ENCODE results near the gene KLRC3. TPM values are rescaled to one million over a fixed set of nuclear protein-coding genes. Genes with fewer than 3 reads are reported as not detected.
"Not testable (repeated sequence)": the region's sequence is repeated elsewhere in the genome, so short reads cannot be mapped to it uniquely, and the experiment has no call there.

Gene KLRC3
- total RNA-seq = not detected

GRCh38 chr12:10420334-10420733, at the start of gene KLRC3:
TSS of gene KLRC3 (minus strand) at chr12:10420595. CDS start at chr12:10420550, 45 bp downstream.
- H3K4me1 ChIP-seq; H3K4me3 ChIP-seq; H3K9me3 ChIP-seq; DNase-seq (ENCODE audit: extremely low spot score); H3K27ac ChIP-seq (replicated peaks in 1 of 4); intact Hi-C loops (cut with DNase I); H3K27me3 ChIP-seq; H3K36me3 ChIP-seq: not testable (repeated sequence)
- WGBS = 20% methylated on average over 1 of the region's 1 CpG

- Histone ChIP-seq H3K27ac (replicated peaks in 1 of 4) (no peak overlapping the region), H3K27me3 (peaks cover 0 to 3% (median 0%) of the 10 kb centered on the region in 4 donors), H3K4me1 (no peaks in the 10 kb centered on the region), H3K36me3 (no peaks in the 10 kb centered on the region), H3K4me3 (no peak overlapping the region), H3K9me3 (peaks cover 0 to 6% (median 0%) of the 10 kb centered on the region in 4 donors)
- intact Hi-C loops (cut with DNase I) = no loop called here
- 86% methylated on average over 1 of the region's 1 CpG for WGBS
- no peak for DNase-seq (ENCODE audit: extremely low spot score)
- no peak for TF ChIP-seq EP300 (IDR thresholded peaks at IDR 0.05)
- no peak for TF ChIP-seq POLR2A (IDR thresholded peaks at IDR 0.05; ENCODE audit: low read depth)
- TF ChIP-seq CTCF (IDR thresholded peaks at IDR 0.05) = no peak
- TF ChIP-seq POLR2AphosphoS5 (IDR thresholded peaks at IDR 0.05) = no peak
These were observed 49.3 kb upstream of the KLRC3 start for GRCh38 chr12:10469701-10470100.

- no peak for DNase-seq (ENCODE audit: extremely low spot score)
- no CpG with 5 or more reads among the region's 4 CpGs for WGBS
- H3K27me3 ChIP-seq = peaks cover 0 to 3% (median 0%) of the 10 kb centered on the region in 4 donors
- H3K36me3 ChIP-seq = no peaks in the 10 kb centered on the region
- no peaks in the 10 kb centered on the region for H3K9me3 ChIP-seq
- intact Hi-C loops (cut with DNase I) = no loop called here
- H3K4me1 ChIP-seq = no peaks in the 10 kb centered on the region
- no peak overlapping the region for H3K27ac ChIP-seq (replicated peaks in 1 of 4)
- TF ChIP-seq CTCF (IDR thresholded peaks at IDR 0.05) (no peak), EP300 (IDR thresholded peaks at IDR 0.05) (no peak), POLR2AphosphoS5 (IDR thresholded peaks at IDR 0.05) (no peak), POLR2A (IDR thresholded peaks at IDR 0.05; ENCODE audit: low read depth) (no peak)
- H3K4me3 ChIP-seq = no peak overlapping the region
These were observed 45.9 kb upstream of the KLRC3 start for GRCh38 chr12:10466311-10466710.

- no peak for DNase-seq (ENCODE audit: extremely low spot score)
- Histone ChIP-seq H3K27me3 (no peaks in the 10 kb centered on the region), H3K36me3 (no peaks in the 10 kb centered on the region), H3K4me3 (no peak overlapping the region), H3K4me1 (no peaks in the 10 kb centered on the region), H3K9me3 (peaks cover 0 to 24% (median 15%) of the 10 kb centered on the region in 4 donors), H3K27ac (replicated peaks in 1 of 4) (no peak overlapping the region)
- intact Hi-C loops (cut with DNase I) = no loop called here
- TF ChIP-seq POLR2AphosphoS5 (IDR thresholded peaks at IDR 0.05) (no peak), CTCF (IDR thresholded peaks at IDR 0.05) (no peak), EP300 (IDR thresholded peaks at IDR 0.05) (no peak), POLR2A (IDR thresholded peaks at IDR 0.05; ENCODE audit: low read depth) (no peak)
- 90% methylated on average over 3 of the region's 3 CpGs for WGBS
These were observed 37.4 kb upstream of the KLRC3 start for GRCh38 chr12:10457760-10458159.

GRCh38 chr12:10456856-10457255, 36.5 kb upstream of the KLRC3 start:
- intact Hi-C loops (cut with DNase I) = no loop called here
- Histone ChIP-seq H3K36me3 (no peaks in the 10 kb centered on the region), H3K27me3 (no peaks in the 10 kb centered on the region), H3K4me3 (no peak overlapping the region), H3K27ac (replicated peaks in 1 of 4) (no peak overlapping the region), H3K9me3 (peaks cover 0 to 24% (median 15%) of the 10 kb centered on the region in 4 donors), H3K4me1 (no peaks in the 10 kb centered on the region)
- no peak for TF ChIP-seq POLR2AphosphoS5 (IDR thresholded peaks at IDR 0.05)
- 84% methylated on average over 2 of the region's 2 CpGs for WGBS
- no peak for DNase-seq (ENCODE audit: extremely low spot score)

GRCh38 chr12:10455766-10456165, 35.4 kb upstream of the KLRC3 start:
- intact Hi-C loops (cut with DNase I) = no loop called here
- DNase-seq (ENCODE audit: extremely low spot score) = no peak
- Histone ChIP-seq H3K4me1 (no peaks in the 10 kb centered on the region), H3K27me3 (no peaks in the 10 kb centered on the region), H3K27ac (replicated peaks in 1 of 4) (no peak overlapping the region), H3K9me3 (peaks cover 0 to 24% (median 15%) of the 10 kb centered on the region in 4 donors), H3K4me3 (no peak overlapping the region), H3K36me3 (no peaks in the 10 kb centered on the region)
- 93% methylated on average over 1 of the region's 1 CpG for WGBS
- TF ChIP-seq POLR2A (IDR thresholded peaks at IDR 0.05; ENCODE audit: low read depth) (no peak), CTCF (IDR thresholded peaks at IDR 0.05) (no peak), EP300 (IDR thresholded peaks at IDR 0.05) (no peak), POLR2AphosphoS5 (IDR thresholded peaks at IDR 0.05) (no peak)
